PC-9 (cell line): ENCODE results near the gene TRIM10. TPM values are rescaled to one million over a fixed set of nuclear protein-coding genes. Genes with fewer than 3 reads are reported as not detected.

Experiments
- BruUV-seq: library from RNA; stranded (reverse); fragments of 400-500 nt; replicated peaks from 2 replicates; lab custom pipeline; 2021; lab: Mats Ljungman, UMichigan
- CTCF ChIA-PET: fragments of 300-600 bp; sonication (Branson Sonifier 250); formaldehyde crosslinking; loops from one replicate; lab custom pipeline; 2022; ENCODE audit warnings: antibody characterized with exemption; lab: Charles Lee
- POLR2A ChIA-PET: fragments of 300-600 bp; sonication (Branson Sonifier 250); formaldehyde crosslinking; loops from one replicate; lab custom pipeline; 2022; ENCODE audit warnings: antibody characterized with exemption; ENCODE audit not compliant: unreplicated experiment; lab: Charles Lee
- DNase-seq, 2 experiments: peaks; one replicate each; pipeline versions ENCODE4 v3.0.0 to v3.0.0-alpha.2; 2015 to 2022; ENCODE audit warnings: mixed read lengths in 1 of 2
- H2AFZ ChIP-seq: fragments of 200-600 bp; sonication (generic); 2 replicates; pipeline ENCODE4 v1.8.1; 2017; ENCODE audit warnings: antibody characterized with exemption
- H3F3A ChIP-seq: fragments of 200-600 bp; sonication (generic); 2 replicates; pipeline ENCODE4 v1.8.1; 2017; ENCODE audit warnings: antibody characterized with exemption, mild to moderate bottlenecking, low read depth; ENCODE audit not compliant: insufficient read depth
- H3K27ac ChIP-seq: fragments of 200-600 bp; sonication (generic); 2 replicates; pipeline ENCODE4 v1.6.1; 2016; ENCODE audit warnings: mixed run types
- H3K27me3 ChIP-seq: fragments of 200-600 bp; sonication (generic); 2 replicates; pipeline ENCODE4 v1.6.1; 2016; ENCODE audit warnings: low read depth, mixed run types; ENCODE audit not compliant: insufficient read depth
- H3K36me3 ChIP-seq: fragments of 200-600 bp; sonication (generic); 2 replicates; pipeline ENCODE4 v1.6.1; 2016; ENCODE audit warnings: low read depth, mixed run types
- H3K4me1 ChIP-seq: fragments of 200-600 bp; sonication (generic); replicated peaks from 2 replicates; pipeline ENCODE4 v1.6.1; 2016; ENCODE audit warnings: mixed run types; ENCODE audit not compliant: insufficient read depth
- H3K4me2 ChIP-seq: fragments of 200-600 bp; sonication (generic); 2 replicates; pipeline ENCODE4 v1.6.1; 2017; ENCODE audit warnings: mixed run types
- H3K4me3 ChIP-seq: fragments of 200-600 bp; sonication (generic); 2 replicates; pipeline ENCODE4 v1.6.1; 2016; ENCODE audit warnings: mixed run types
- H3K79me2 ChIP-seq: fragments of 200-600 bp; sonication (generic); 2 replicates; pipeline ENCODE4 v1.6.1; 2017; ENCODE audit warnings: low read depth, mixed run types
- H3K9me2 ChIP-seq: fragments of 200-600 bp; sonication (generic); 2 replicates; pipeline ENCODE4 v1.8.1; 2017; ENCODE audit warnings: mild to moderate bottlenecking; ENCODE audit not compliant: insufficient read depth
- H3K9me3 ChIP-seq: fragments of 200-600 bp; sonication (generic); 2 replicates; pipeline ENCODE4 v1.8.1; 2016; ENCODE audit warnings: low read depth; ENCODE audit not compliant: insufficient read depth
- H4K20me1 ChIP-seq: fragments of 200-600 bp; sonication (generic); 2 replicates; pipeline ENCODE4 v1.8.1; 2017; ENCODE audit not compliant: insufficient read depth
- CTCF ChIP-seq: fragments of 200-600 bp; sonication (generic); conservative IDR thresholded peaks from 2 replicates; pipeline ENCODE4 v1.6.1; 2017; ENCODE audit warnings: mixed run types, antibody characterized with exemption, mild to moderate bottlenecking, moderate library complexity
- EZH2 ChIP-seq: fragments of 200-600 bp; sonication (generic); IDR thresholded peaks from 2 replicates; pipeline ENCODE4 v1.8.0; 2017; ENCODE audit warnings: antibody characterized with exemption, low read depth
- intact Hi-C: fragments of 100-400 bp; cut with micrococcal nuclease; formaldehyde crosslinking; loops from one replicate; pipeline ENCODE4 v1.10.0; 2022; ENCODE audit not compliant: unreplicated experiment
- total RNA-seq: library from RNA; stranded (reverse); gene quantifications from 2 replicates; pipeline ENCODE4 v1.2.3, GENCODE V29; 2021

TRIM10 gene
- total RNA-seq, 1 experiment from 2014 or later: not detected

GRCh38 chr6:30156262-30156599 lies 4.8 kb downstream of the TRIM10 start:
- ChIA-PET CTCF (no interaction called here), POLR2A (no interaction called here)
- no peaks in the 10 kb centered on the region for H3K9me3 ChIP-seq
- H3K79me2 ChIP-seq: no peaks in the 10 kb centered on the region
- H3K9me2 ChIP-seq: no peaks in the 10 kb centered on the region
- H2AFZ ChIP-seq: no peak overlapping the region
- peaks cover 16% of the 10 kb centered on the region; the same call in 1 of the 2 replicates for H3K4me1 ChIP-seq
- BruUV-seq: no TSS peak
- peak in 1 of 2 experiments; percentile 5 for DNase-seq
- H4K20me1 ChIP-seq: no peaks in the 10 kb centered on the region
- H3K36me3 ChIP-seq: no peaks in the 10 kb centered on the region
- TF ChIP-seq CTCF (no peak), EZH2 (no peak)
- no peaks in the 10 kb centered on the region for H3F3A ChIP-seq
- H3K27me3 ChIP-seq: no peaks in the 10 kb centered on the region
- no peak overlapping the region for H3K4me3 ChIP-seq
- no peak overlapping the region for H3K4me2 ChIP-seq
- intact Hi-C loops: no loop called here
- no peak overlapping the region for H3K27ac ChIP-seq

- no peak overlapping the region for H3K4me2 ChIP-seq
- H4K20me1 ChIP-seq: no peaks in the 10 kb centered on the region
- H2AFZ ChIP-seq: no peak overlapping the region
- ChIA-PET POLR2A (no interaction called here), CTCF (no interaction called here)
- no peaks in the 10 kb centered on the region for H3K9me2 ChIP-seq
- DNase-seq: no peak
- no peaks in the 10 kb centered on the region for H3K79me2 ChIP-seq
- H3K4me1 ChIP-seq: peaks cover 16% of the 10 kb centered on the region; the same call in 1 of the 2 replicates
- no peaks in the 10 kb centered on the region for H3K27me3 ChIP-seq
- BruUV-seq: no TSS peak
- TF ChIP-seq EZH2 (no peak), CTCF (no peak)
- H3K27ac ChIP-seq: no peak overlapping the region
- no peaks in the 10 kb centered on the region for H3F3A ChIP-seq
- intact Hi-C loops: no loop called here
- H3K36me3 ChIP-seq: no peaks in the 10 kb centered on the region
- no peaks in the 10 kb centered on the region for H3K9me3 ChIP-seq
- H3K4me3 ChIP-seq: no peak overlapping the region
These were observed 5.3 kb downstream of the TRIM10 start for GRCh38 chr6:30155520-30156261.

- H3K4me1 ChIP-seq: peaks cover 16% of the 10 kb centered on the region; the same call in 1 of the 2 replicates
- no TSS peak for BruUV-seq
- no peak overlapping the region for H2AFZ ChIP-seq
- ChIA-PET POLR2A (interaction anchor here (0.6 to 0.7 kb wide), 2 partner anchors 118 to 299 kb away, joined by 3 to 7 read pairs; no protein-coding TSS in a partner anchor), CTCF (no interaction called here)
- H3K27ac ChIP-seq: no peak overlapping the region
- peak; percentile 20 to 49 for DNase-seq
- no peaks in the 10 kb centered on the region for H3K27me3 ChIP-seq
- H3K9me3 ChIP-seq: no peaks in the 10 kb centered on the region
- no peak overlapping the region for H3K4me3 ChIP-seq
- no peaks in the 10 kb centered on the region for H4K20me1 ChIP-seq
- H3K79me2 ChIP-seq: no peaks in the 10 kb centered on the region
- no peaks in the 10 kb centered on the region for H3K9me2 ChIP-seq
- intact Hi-C loops: no loop called here
- no peaks in the 10 kb centered on the region for H3F3A ChIP-seq
- peak overlapping the region; percentile 15 for H3K4me2 ChIP-seq
- TF ChIP-seq CTCF: no peak
- TF ChIP-seq EZH2: no peak
- no peaks in the 10 kb centered on the region for H3K36me3 ChIP-seq
These were observed 6.1 kb downstream of the TRIM10 start for GRCh38 chr6:30154709-30155519.
